Stimulated activated CD8-positive, alpha-beta memory T cell treated with anti-CD3 and anti-CD28 coated beads, Interleukin-7, amount 100 ng/mL, for 4 hours (primary cell): Measurements from ENCODE around the gene TRIM58.

Source experiments
- DNase-seq, 2 donors: peaks; one replicate each; pipeline ENCODE4 v3.0.0-alpha.2; 2020; ENCODE audit warnings: low read depth in 2 of 2

The TRIM58 gene

GRCh38 chr1:247884797-247885413 is 27.9 kb downstream of the TRIM58 start:
- no peak for DNase-seq

GRCh38 chr1:247895163-247895637 is 38.2 kb downstream of the TRIM58 start, which contains the start of gene OR2W3:
Gene OR2W3 (plus strand): TSS chr1:247895587. CDS start chr1:247895587, 0 bp downstream.
- no peak for DNase-seq

DNA sequence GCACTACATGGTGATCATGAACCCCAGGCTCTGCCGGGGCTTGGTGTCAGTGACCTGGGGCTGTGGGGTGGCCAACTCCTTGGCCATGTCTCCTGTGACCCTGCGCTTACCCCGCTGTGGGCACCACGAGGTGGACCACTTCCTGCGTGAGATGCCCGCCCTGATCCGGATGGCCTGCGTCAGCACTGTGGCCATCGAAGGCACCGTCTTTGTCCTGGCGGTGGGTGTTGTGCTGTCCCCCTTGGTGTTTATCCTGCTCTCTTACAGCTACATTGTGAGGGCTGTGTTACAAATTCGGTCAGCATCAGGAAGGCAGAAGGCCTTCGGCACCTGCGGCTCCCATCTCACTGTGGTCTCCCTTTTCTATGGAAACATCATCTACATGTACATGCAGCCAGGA is 39.0 kb downstream of the TRIM58 start:
- no peak for DNase-seq

DNA sequence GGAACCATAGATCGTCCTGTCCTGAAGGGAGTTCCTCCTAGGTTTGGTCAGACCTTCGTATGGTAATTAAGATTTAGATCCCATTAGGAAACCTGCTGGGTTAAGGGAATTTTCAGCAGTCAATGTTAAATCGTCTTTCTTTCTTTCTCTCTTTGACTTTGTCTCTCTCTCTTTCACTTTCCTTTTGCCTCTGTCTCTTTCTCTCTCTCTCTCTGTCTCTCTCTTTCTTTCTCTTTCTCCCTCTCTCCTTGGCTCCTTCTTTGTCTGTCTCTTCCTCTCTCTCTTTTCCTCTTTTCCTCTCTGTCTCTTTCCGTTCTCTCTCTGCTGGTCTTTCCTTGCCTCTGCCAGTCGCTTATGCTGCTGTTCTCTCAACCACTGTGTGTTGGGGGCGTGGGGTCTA is 47.1 kb downstream of the TRIM58 start:
- no peak for DNase-seq

DNA sequence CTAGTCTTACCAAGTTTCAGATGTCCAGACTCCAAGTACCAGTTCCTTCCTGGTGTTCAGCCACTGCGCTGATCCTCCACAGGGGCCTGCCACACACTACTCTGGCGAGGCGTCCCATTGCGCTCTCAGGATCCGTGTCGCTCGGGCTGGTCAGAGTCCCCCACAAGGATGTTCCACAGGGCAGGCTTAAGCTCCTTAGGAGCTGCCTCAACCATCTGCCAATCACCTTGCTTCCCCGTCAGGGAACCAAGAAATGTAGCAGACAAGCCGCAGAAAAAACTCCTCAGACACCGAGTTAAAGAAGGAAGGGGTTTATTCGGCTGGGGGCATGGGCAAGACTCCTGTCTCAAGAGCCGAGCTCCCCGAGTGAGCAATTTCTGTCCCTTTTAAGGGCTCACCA is 48.2 kb downstream of the TRIM58 start:
- no peak for DNase-seq

GRCh38 chr1:247905910-247906503 is 49.0 kb downstream of the TRIM58 start:
- no peak for DNase-seq

- DNase-seq: no peak
These were observed 49.6 kb downstream of the TRIM58 start for GRCh38 chr1:247906504-247907047.

- DNase-seq: no peak
These were observed 51.8 kb downstream of the TRIM58 start for GRCh38 chr1:247908766-247909165.

DNA sequence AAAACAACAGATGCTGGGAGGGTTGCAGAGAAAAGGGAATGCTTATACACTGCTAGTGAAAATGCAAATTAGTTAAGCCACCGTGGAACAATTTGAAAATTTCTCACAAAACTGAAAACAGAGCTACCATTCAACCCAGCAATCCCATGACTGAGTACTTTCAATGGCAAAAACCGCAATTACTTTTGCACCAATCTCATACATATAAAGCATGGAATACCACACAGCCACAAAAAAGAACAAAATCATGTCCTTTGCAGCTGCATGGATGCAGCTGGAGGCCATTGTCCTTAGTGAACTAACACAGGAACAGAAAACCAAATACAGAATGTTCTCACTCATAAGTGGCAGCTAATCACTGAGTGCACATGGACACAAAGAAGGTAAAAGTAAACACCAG is 56.8 kb downstream of the TRIM58 start:
- no peak for DNase-seq

- DNase-seq: no peak
These were observed 58.1 kb downstream of the TRIM58 start for GRCh38 chr1:247914941-247915662.

DNA sequence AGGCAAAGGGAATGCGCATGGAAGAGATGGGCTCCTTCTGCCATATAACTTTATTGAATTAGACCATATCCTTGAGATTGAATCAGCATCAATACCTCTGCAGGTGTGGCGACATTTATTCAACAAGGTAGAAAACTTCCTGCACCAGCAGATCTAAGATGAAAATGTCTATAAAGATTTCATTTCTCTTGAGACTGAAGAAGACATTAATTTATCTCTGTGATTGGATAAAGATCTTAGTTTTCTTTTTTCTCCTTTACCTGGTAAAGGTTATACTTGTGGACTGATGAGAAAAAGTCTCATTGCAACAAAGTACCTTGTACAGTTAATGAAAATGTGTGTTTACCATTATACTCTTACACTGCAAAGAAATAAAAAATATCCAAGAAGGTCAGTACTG is 63.0 kb downstream of the TRIM58 start, which contains the start of gene OR2T8:
Gene OR2T8, plus strand, starts transcription at position 301 of the 400 bp plus-strand sequence. CDS start 766 bp downstream, outside the sequence.
- DNase-seq: no peak

DNA sequence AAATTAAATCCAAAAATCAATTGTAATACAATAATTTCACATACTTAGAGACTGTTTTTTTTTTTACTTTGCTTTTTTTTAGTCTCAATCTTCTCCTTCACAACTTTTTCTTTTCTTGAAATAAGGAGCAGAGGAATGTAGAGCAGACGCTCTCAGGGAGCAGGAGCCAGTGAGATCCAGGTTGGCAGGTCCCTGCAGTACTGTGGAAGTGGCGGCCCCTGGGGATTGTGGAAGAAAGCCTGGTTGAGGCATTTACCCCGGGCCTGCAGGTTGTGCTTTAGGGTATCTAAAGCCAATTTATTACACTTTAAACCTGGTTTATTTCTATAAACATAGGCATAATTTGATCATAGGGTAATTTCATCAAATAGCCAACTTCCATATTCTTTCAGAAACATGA is 67.0 kb downstream of the TRIM58 start:
- no peak for DNase-seq

- DNase-seq: no peak
These were observed 67.9 kb downstream of the TRIM58 start, which contains the start of gene OR2AJ1 for GRCh38 chr1:247924868-247925267. Gene OR2AJ1 (plus strand): TSS chr1:247924889. CDS start chr1:247933769, 8,880 bp downstream.
